Measurements from ENCODE around the gene CACNA1G.

Gene CACNA1G

GRCh38 chr17:50588391-50589049 is 28.0 kb downstream of the CACNA1G start:
- DNase-seq (ENCODE audit: low read depth): no peak

GRCh38 chr17:50589095-50589705 is 28.7 kb downstream of the CACNA1G start:
- no peak for DNase-seq (ENCODE audit: low read depth)

GRCh38 chr17:50590946-50591737 is 30.6 kb downstream of the CACNA1G start:
- no peak for DNase-seq (ENCODE audit: low read depth)

- DNase-seq (ENCODE audit: low read depth): no peak
Observed at GRCh38 chr17:50593321-50593720, 32.8 kb downstream of the CACNA1G start.

GRCh38 chr17:50594128-50594823 is 33.8 kb downstream of the CACNA1G start:
- no peak for DNase-seq (ENCODE audit: low read depth)

- no peak for DNase-seq (ENCODE audit: low read depth)
Observed at GRCh38 chr17:50594892-50595291, 34.4 kb downstream of the CACNA1G start.

GRCh38 chr17:50596191-50597037 is 35.9 kb downstream of the CACNA1G start:
- no peak for DNase-seq (ENCODE audit: low read depth)

GRCh38 chr17:50598487-50598886 is 38.0 kb downstream of the CACNA1G start:
- DNase-seq (ENCODE audit: low read depth): no peak

GRCh38 chr17:50599606-50600005 is 39.1 kb downstream of the CACNA1G start:
- no peak for DNase-seq (ENCODE audit: low read depth)

GRCh38 chr17:50601823-50602375 is 41.4 kb downstream of the CACNA1G start:
- no peak for DNase-seq (ENCODE audit: low read depth)

- DNase-seq (ENCODE audit: low read depth): no peak
Observed at GRCh38 chr17:50602836-50603235, 42.3 kb downstream of the CACNA1G start.

GRCh38 chr17:50603340-50603739 is 42.8 kb downstream of the CACNA1G start:
- DNase-seq (ENCODE audit: low read depth): no peak

- DNase-seq (ENCODE audit: low read depth): no peak
Observed at GRCh38 chr17:50604513-50604912, 44.0 kb downstream of the CACNA1G start.

- no peak for DNase-seq (ENCODE audit: low read depth)
Observed at GRCh38 chr17:50605429-50605828, 44.9 kb downstream of the CACNA1G start.

GRCh38 chr17:50607522-50608175 is 47.1 kb downstream of the CACNA1G start:
- DNase-seq (ENCODE audit: low read depth): no peak

GRCh38 chr17:50608700-50609379 is 48.3 kb downstream of the CACNA1G start:
- no peak for DNase-seq (ENCODE audit: low read depth)

- no peak for DNase-seq (ENCODE audit: low read depth)
Observed at GRCh38 chr17:50609380-50610074, 49.0 kb downstream of the CACNA1G start.

- no peak for DNase-seq (ENCODE audit: low read depth)
Observed at GRCh38 chr17:50611634-50612033, 51.1 kb downstream of the CACNA1G start.

GRCh38 chr17:50612281-50612680 is 51.8 kb downstream of the CACNA1G start:
- no peak for DNase-seq (ENCODE audit: low read depth)
